GM21390 (cell line): ENCODE measurements around the gene ANTXR1.
"Not testable (repeated sequence)": the region's sequence is repeated elsewhere in the genome, so short reads cannot be mapped to it uniquely, and the experiment has no call there.

Experiments used
- ATAC-seq: cut with Tn5 transposase; IDR thresholded peaks from one replicate; pipeline ENCODE4 v1.9.1; 2021; ENCODE audit not compliant: unreplicated experiment

The ANTXR1 gene

DNA sequence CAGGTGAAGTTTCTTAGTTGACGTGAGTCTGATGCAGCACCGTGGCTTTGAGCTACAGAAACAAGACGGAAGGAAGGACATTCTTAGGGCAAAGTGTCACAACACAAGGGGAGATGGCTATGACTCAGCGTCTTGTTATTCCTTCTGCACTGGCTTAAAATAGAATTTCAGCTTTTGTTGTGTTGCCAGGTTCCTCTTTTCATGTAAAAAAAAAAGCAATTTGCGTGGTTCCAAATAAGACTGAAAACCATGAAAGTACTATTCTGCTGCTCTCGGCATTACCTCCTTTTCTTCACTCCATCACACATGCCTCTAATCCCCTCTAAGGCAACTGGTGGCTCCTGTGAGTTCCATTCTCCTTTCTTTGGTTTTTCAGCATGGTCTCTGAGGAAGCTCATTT is 150.1 kb downstream of the ANTXR1 start:
- no peak for ATAC-seq

DNA sequence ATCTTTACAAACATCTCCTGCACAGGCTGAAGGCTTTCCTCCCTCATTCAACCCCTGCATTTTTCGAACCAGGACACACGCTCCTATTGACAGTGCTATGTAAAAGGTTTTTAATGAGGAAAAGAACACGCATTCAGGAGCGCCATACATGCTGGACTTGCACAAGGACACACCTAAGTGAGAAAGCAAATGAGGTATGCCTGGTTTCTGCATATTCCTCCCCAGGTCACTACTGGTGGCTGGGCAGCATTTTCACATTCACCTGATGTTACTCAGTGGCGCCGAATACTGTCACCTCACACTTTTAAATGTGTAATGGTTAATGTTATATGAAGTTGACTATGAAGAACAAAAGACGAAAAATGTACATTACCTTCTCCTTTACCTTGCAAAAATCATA is 150.6 kb downstream of the ANTXR1 start:
- ATAC-seq: no peak

DNA sequence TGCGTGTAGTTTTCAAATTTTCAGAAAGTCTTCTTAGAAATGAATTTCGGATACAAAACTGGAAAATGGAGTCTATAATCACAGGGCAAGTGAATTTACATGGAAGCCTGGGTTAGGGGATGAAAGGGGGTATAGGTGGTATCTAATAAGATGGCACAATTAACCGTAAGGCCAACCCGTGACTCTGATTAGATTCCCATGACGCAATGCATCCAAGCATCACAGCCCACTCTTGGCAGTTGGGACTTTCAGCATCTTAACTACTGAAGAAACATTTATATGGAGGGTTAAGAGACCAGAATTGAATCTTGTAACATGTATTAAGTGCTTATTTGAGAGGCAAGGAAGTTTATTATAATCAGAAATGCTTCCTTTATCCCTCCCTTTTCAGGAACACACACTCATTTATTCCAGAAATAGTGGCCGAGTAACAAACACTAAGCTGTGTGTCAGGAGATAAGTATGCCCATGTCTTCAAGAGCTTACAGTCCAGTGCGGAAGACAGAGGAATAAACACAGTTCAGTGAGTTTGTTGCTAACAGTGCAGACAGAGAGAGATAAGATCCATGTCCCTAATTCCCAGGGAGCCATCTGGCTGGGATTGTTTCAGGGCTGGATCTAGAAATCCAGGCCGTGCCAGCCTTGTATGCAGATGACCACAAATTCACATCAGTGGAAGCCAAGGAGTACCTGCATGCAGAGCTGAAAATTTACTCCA is 151.2 kb downstream of the ANTXR1 start:
- no peak for ATAC-seq

DNA sequence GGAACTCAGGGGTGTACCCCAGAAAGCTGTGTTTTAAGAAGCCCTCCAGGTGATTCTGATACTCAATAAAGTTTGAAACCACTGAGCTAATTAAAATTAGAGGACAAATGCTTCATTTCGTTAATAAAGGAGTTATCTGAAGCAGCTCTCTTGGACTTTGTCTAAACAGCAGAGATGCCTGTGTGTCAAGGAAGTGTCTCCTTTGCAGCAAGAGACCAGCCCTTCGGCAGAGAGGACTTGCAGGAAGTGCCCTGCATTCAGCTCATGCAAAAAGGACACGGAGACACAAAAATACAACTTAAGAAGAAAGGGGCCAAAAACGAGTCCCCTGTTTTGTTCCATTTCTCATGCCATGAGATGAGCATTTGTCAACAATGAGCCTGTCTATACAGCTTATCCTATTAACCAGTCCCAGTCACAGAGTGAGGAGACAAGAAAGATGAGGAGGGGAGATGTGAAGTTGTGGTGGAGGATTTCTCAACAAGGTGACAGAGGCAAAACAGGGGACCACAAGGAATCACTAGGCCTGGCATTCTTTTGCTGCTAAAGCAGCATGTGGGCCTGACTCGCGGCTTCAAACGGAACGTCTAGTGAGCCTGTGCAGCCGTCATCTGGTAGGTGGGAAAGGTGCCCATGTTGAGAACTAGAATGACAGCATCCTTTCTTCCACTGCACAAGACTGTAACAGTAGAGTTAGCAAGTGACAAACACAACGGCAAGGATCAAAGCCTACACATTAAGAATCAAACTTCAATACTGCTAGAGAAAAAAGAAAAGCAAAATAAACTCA is 152.3 kb downstream of the ANTXR1 start:
- ATAC-seq: no peak

DNA sequence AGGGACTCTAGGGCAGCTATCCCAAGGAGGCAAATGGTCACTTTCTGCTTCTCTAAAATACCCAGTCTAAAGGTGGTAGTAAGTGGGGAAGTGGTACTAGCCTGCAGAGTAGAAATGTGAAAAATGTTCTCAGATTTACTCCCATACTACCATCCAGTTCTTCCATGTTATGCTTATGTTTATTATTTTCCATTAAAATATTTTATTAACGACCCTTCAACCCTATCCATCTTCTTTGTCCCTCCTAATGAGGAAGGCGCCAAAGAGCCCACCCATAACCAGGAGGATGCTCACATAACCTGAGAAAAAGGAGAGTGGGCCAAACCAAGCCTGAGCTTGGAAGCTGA is 153.5 kb downstream of the ANTXR1 start:
- ATAC-seq: no peak

DNA sequence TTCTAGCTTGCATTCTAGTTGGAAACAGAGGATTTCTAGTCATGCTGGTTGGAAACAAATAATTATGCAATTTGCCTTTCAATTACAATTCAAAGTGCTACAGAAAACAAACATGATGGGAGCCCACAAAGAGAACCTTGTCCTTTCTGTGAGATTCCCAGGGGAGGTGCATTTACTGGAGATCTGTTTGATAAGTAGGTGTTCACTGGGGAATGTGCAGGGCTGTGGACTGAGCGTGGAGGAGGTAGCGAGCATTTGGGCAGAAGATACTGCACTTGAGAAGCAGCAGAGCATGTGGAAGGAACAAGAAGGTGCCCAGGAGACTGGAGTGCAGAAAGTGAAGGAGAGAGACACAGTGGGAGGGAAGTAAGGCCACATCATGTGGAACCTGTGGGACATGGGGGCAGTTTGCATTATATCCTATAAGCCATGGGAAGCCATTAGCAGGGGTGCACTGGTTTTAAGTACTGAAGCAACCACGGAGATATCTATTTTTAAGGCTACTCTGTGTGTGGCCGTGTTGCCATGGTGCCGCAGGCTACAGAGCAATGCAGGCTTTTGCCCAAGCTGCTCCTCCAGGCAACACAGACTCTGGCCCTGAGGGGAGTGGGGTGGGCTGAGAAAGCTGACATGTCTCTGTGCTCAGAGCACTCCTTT is 154.0 kb downstream of the ANTXR1 start:
- ATAC-seq: no peak

DNA sequence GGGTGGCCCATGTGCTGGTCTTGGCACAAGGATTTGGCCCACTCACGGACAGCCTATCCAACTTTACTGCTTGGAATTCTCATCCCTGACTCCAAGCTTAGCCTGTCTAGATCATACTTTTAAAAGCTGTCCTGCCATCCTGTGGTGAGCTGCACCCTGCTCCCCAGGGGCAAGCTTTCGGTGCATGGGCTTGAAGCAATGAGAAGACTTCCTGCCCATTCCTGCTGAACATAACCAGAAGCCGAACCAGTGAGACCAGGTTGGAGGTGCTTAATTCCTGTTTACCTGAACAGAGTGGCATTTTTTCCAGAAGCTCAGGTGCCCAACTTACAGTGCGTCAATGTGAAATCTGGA is 154.5 kb downstream of the ANTXR1 start:
- ATAC-seq: no peak

DNA sequence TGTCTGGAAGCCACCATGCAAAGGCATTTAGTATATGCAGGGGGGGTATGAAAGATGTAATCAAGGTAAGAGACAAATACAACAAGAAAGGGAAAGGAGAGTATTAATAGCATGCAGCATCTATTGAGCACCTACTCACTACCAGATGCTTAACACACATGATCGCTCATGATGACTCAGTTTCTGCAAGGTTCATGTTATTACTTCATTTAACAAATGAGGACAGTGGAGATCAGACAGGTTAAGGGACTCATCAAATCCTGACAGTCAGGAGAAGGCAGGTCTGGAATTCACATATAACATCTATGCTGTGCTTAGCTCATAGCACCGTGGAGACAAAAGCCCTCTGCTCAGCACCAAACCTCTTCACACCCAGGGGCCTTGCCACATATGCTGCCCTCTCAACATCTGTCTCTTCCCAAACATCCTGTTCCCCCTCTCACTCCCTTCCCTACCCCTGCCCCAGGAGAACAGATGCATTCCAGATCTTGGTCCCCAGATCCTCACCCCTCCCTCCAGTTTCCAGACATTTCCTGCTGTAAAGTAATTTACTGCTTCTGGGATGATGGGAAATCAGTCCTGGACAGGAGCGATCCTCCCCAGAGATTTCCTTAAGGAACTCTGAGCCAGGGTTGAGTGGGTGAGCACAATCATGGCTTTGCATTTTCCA is 155.3 kb downstream of the ANTXR1 start:
- ATAC-seq: no peak

DNA sequence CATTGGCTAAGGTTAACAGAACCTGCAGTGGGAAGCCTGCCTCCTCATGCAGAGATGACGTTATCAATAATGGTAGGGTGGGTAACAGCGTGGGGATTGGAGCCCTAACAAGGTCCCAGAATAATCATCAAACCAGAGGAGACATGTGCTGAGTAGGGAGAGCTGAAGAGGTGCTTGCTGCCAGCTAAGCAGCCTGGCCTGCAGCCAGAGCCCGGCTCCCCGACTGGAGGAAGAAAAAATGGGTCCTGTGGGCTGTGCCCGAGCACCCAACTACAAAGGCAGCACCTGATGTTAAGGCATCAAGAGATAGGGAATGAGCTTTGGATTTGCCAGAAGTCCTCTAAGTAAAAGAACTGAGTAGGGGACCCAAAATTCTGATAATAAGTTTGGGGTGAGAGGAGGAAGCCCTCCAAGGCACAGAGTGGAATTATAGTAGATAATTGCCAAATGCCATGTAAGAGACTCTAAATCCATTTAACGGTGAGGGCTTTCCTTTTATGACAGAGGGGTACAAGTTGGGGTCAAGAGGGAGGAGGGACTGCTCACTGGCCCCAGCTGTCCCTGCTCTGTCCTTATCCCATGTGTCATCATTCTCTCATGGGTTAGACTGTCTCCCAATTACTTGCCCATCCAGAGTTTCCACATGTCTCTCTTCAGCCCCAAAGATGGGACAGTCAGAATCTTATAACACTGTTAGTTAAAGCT is 156.1 kb downstream of the ANTXR1 start:
- ATAC-seq: no peak

DNA sequence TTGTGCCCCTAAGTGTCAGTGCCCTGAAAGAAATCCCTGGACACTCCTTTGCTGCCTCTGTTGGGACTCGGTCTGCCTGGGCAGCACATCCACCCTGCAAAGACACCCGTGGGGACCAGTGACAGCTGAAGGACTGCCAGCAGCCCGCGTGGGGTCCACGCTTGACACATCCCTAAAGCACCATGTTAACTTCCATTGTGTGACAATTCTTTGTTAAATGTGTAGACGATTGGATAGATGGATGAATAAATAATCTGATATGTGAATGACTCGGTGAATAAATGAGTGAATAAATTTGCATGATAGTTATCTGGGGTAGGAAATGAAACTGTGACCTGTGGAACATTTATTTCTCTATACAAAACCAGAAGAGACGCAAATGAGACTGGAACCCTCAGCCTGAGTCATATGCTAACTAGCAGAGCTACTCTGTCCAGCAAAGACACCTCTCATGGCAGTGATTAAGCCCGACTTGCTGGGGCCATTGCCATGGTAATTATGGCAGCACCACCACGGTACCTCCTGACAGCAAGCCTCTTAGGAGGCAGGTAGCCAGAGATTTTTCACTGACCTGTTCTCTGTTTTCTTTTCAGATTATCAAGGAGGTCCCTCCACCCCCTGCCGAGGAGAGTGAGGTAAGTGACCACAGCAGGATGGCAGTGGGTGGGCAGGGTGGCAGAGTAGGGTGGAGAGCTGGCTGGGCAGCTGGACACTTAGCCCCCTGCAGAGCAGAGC is 156.8 kb downstream of the ANTXR1 start:
- ATAC-seq: no peak

DNA sequence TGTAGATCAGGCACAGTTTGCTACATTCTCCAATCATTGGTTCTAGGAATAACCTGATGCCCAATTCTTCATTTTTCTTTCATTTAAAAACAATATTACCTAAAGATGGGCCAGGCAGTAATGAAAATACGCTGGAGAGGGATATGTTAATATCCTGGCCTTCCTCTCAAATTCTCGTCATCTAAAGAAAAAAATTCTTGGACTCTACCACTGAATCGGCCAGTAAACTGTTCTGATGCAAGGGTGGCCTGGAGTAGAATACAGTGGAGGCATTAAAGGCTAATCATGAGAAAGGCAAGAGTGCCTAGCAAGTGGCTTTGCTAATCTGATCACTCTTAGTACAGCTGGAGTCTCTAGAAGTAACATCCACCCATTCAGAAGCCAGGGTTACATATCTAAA is 157.7 kb downstream of the ANTXR1 start:
- ATAC-seq: no peak

DNA sequence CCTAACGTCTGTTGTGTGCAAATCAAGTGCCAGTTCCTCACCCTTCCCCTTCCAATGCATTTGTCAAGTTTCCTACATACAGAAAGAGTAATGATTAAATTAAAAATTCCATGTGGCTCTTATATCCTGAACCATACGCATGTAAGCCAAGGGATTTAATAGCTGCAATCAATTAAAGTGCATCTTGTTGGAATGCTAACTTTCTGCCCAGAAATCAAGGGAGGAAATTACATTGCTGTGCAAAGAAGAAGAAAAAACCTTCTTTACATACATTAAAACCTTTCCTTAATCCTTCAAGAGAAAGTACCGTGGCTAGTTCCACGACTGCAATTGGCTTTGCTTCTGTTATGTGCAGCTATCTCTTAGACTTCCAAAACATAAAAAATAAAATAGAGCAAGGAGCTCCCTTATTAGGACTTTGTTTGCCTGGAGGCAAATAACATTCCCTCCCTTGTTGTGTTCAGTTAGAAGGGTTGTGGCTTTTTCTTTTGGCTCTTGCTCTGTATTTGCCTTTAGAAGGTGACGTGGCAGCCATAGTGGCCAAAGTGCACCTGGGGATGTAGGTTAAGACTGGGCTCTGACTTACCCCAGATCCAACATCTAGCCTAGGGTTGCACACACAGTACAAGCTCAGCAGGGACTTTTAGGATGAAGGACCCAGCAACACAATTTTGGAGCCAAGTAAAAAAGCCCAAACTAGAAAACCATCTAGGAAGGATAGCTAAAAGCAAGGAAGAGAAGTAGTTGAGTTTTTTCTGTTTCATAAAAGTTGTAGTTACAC is 158.3 kb downstream of the ANTXR1 start:
- ATAC-seq: no peak

DNA sequence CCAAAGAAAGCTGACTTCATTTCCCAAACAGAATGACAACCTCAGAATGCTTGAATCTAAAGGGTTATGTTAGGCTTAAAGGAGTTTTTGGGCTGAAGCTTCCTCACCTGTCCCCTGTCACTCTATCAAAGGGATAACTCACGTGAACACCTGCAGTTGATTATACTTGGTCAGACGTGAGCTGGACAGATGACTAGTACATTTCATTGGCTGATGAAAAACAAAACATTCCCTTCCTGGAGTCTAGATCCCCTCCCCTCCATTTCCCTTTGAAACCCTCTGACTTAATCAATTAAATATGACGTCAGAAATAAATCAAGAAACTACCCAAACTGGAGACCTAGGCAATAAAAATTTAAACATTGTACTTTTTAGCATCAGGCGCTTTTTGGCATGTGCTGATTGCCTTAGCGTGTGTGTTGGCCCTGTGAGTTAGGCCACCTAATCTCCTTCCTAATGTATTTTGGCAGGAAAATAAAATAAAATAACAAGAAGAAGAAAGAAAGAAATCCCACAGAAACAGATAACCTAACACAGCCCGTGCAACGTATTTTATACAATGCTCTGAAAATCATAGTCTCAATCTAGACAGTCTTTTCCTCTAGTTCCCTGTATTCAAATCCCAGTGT is 159.0 kb downstream of the ANTXR1 start:
- ATAC-seq: no peak

DNA sequence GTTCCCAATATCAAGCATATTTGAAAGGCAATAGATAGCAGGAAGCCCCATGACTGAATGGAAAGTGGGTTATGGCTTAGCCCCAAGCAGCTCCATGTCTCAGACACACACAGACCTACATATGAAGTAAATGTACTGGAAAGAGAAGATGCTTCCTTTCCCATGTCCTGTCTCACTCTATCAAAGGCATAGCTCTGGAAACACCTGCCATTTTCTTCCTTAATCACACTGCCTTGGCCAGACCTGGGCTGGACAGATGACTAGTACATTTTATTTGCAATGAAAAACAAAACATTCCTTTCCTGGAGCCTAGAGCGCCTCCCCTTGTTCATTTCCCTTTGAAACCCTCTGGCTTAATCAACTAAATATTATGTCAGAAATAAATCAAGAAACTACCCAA is 160.7 kb downstream of the ANTXR1 start:
- no peak for ATAC-seq

DNA sequence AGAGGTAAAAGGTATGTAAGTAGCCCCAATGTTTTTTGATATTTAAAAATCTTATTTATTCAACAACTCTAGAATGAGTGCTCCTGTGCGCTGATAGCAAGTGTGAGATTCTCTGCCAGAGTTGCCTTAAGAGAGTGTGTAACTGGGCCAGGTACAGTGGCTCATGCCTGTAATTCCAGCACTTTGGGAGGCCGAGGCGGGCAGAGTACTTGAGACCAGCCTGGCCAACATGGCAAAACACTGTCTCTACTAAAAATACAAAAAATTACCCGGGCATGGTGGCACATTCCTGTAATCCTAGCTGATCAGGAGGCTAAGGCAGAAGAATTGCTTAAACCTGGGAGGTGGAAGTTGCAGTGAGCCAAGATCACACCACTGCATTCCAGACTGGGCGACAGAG is 161.2 kb downstream of the ANTXR1 start:
- ATAC-seq: not testable (repeated sequence)

DNA sequence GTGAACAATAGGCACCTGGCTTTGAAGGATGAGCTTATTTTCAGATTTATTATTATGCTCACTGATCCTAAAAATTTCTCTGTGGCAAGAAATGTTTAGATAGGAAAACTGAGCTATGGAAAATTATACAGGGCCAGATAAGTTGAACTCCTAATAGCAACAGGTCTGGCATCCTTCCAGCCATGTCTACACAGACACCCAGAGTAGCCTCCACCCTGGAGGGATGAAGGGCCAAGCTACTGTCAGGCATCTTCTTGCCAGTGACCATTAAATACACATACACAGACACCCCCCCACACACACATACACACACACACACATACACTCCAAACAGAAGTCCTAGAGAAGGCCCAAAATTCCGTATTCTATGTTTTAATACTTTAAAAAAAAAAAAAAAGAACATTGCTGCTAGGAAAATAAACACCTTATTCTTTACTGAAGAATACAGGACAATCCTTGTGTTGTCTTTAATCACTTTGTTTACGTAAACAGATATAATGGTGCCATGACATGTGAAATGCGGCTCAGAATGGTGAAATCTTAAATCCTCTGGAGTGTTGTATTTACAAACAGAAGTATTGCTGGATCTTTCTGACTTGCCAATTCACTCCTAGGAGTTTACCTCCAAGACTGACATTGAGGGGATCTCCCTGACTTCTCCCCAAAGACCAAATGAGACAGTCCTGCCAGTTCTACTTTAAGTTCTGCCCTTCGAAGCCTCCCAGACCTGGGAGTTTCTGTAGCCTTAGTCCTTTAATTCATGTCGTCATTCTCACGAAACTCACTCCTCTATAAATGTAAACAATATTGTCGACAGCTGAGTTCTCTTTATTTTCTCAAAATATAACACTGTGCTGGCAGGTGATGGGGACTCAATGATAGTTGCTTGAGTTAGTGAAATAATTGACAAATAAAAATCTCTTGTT is 163.1 kb downstream of the ANTXR1 start:
- no peak for ATAC-seq

DNA sequence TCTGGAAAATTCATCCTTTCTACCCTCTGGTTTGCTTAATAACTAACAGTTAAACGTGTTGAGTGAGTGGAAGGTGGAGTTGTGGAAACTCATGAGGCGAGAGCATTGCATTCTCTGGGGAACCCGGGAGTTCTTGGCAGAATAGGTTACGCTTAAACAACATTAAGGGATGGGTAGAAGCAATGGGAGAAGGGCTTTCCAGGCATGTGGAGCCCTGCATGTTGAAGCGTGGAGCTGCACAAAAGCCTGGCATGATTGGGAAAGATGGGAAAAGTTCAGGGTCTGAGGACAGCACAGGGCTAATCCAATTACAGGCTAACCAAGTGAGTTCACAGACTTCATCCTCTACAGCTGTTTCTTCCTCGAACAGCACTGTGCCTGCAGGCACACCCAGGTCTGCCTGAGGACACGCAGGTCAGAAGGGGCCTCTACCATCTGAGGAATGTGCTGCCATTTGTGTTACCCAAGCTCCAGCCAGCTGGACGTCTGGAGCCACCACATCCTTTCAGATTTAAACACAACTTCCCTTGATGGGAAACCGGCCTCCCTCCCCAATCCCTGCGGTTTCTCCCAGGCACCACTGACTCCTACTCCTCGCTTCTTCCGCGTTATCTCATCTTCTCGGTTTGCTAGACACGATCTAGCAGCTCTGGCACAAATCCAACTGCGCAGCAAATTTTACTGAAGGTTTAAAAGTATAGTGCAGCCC is 164.2 kb downstream of the ANTXR1 start:
- no peak for ATAC-seq
